Stomach (tissue), 9 donors: ENCODE results near the gene LIPF. TPM values are rescaled to one million over a fixed set of nuclear protein-coding genes. Genes with fewer than 3 reads are reported as not detected.

Source experiments
- DNase-seq, 2 donors: peaks; one replicate each; pipeline versions ENCODE4 v3.0.0 to v3.0.0-alpha.2; 2013 to 2019
- H3K27ac ChIP-seq, 5 donors: fragments of 200-600 bp in 4 of 5; sonication (generic) in 4 of 5; one replicate each; pipeline ENCODE4 v1.5.1; 2013 to 2019; ENCODE audit warnings: mild to moderate bottlenecking in 1 of 5, moderate library complexity in 1 of 5
- H3K27me3 ChIP-seq, 3 donors: fragments of 200-600 bp; sonication (generic); one replicate each; pipeline ENCODE4 v1.5.1; 2017 to 2019; ENCODE audit warnings: mixed run types in 1 of 3
- H3K36me3 ChIP-seq, 4 donors: fragments of 200-600 bp; sonication (generic); 1 replicate in 3 of 4; 2 replicates in 1 of 4; pipeline ENCODE4 v1.5.1; 2016 to 2019
- H3K4me1 ChIP-seq, 4 donors: fragments of 200-600 bp; sonication (generic); one replicate each; pipeline ENCODE4 v1.5.1; 2016 to 2019
- H3K4me3 ChIP-seq, 4 donors: fragments of 200-600 bp; sonication (generic) in 3 of 4; one replicate each; pipeline ENCODE4 v1.5.1; 2016 to 2019; ENCODE audit warnings: mild to moderate bottlenecking in 1 of 4
- H3K9me3 ChIP-seq, 4 donors: fragments of 200-600 bp; sonication (generic); one replicate each; pipeline ENCODE4 v1.5.1; 2016 to 2019
- CTCF ChIP-seq, 7 experiments: fragments of 450-650 bp in 4 of 7; fragments of 200-600 bp in 3 of 7; sonication (generic) in 3 of 7; IDR thresholded peaks; one replicate each; pipeline ENCODE4 v1.5.1; 2016 to 2019; ENCODE audit warnings: antibody characterized with exemption in 7 of 7, control low read depth in 2 of 7, mild to moderate bottlenecking in 1 of 7
- EP300 ChIP-seq: sonication (generic); formaldehyde crosslinking; IDR thresholded peaks from one replicate; pipeline ENCODE4 v1.6.1; 2017; ENCODE audit warnings: antibody characterized with exemption
- POLR2A ChIP-seq, 4 donors: fragments of 450-650 bp; IDR thresholded peaks; one replicate each; pipeline ENCODE4 v1.6.1; 2016; ENCODE audit warnings: antibody characterized with exemption in 4 of 4, control low read depth in 2 of 4, mild to moderate bottlenecking in 1 of 4, moderate library complexity in 1 of 4
- POLR2AphosphoS5 ChIP-seq, 3 donors: sonication (generic); formaldehyde crosslinking; IDR thresholded peaks; one replicate each; pipeline ENCODE4 v1.6.1; 2016; ENCODE audit warnings: antibody characterized with exemption in 3 of 3
- WGBS, 5 donors: extraction: QIAGEN DNeasy Blood & Tissue Kit in 3 of 5; methylation state at CpG; one replicate each; pipeline versions ENCODE4 v1.1.5 to v1.1.7; 2013 to 2018; 5-methylcytosine and 5-hydroxymethylcytosine counted together
- intact Hi-C: fragments of 100-400 bp; cut with DNase I; formaldehyde crosslinking; loops from one replicate; pipeline ENCODE4 v1.15.1; 2023; ENCODE audit warnings: low total_unique reads
- polyA plus RNA-seq, 3 donors: library from polyadenylated mRNA; stranded (reverse); fragments of 200-250 nt; gene quantifications; one replicate each; pipeline ENCODE4 v1.2.3, GENCODE V29; 2013
- total RNA-seq, 5 donors: library from RNA; depleted of rRNA; stranded (reverse); fragments of >200 nt; gene quantifications; one replicate each; pipeline versions ENCODE4 v1.1.0 to v1.2.3, GENCODE V29; 2014 to 2016
- donor health status: healthy with polysubstance abuse.
- donor health status: Bipolar disorder and iron deficiency.
- donor health status: healthy.

Gene LIPF
- total and polyA plus RNA-seq, 8 donors: 201 to 36,465 (median 14,877) TPM

- no peak for DNase-seq
Observed at GRCh38 chr10:88670497-88670896, 6.3 kb downstream of the LIPF start.

GRCh38 chr10:88672041-88672440 lies 7.8 kb downstream of the LIPF start:
- intact Hi-C loops: no loop called here
- no peaks in the 10 kb centered on the region for H3K27me3 ChIP-seq
- TF ChIP-seq CTCF (IDR thresholded peaks at IDR 0.05) (no peak), POLR2A (IDR thresholded peaks at IDR 0.05) (no peak), POLR2AphosphoS5 (IDR thresholded peaks at IDR 0.05) (no peak), EP300 (no peak)
- H3K4me1 ChIP-seq: no peaks in the 10 kb centered on the region
- no peak for DNase-seq
- H3K36me3 ChIP-seq: no peaks in the 10 kb centered on the region
- H3K9me3 ChIP-seq: no peaks in the 10 kb centered on the region
- H3K4me3 ChIP-seq: no peak overlapping the region
- WGBS, 5 donors: 45 to 72% (median 52%) methylated on average over 2 of the region's 2 CpGs
- H3K27ac ChIP-seq: peak overlapping the region in 1 of 5 donors; percentile 68

More at GRCh38 chr10:88670497-88670896, 6.3 kb downstream of the LIPF start:
- H3K4me1 ChIP-seq: no peaks in the 10 kb centered on the region
- TF ChIP-seq POLR2AphosphoS5 (IDR thresholded peaks at IDR 0.05) (peak in 1 of 3 donors; percentile 33), POLR2A (IDR thresholded peaks at IDR 0.05) (no peak)
- intact Hi-C loops: no loop called here
- H3K9me3 ChIP-seq: no peaks in the 10 kb centered on the region
- 19 to 46% (median 28%) methylated on average over 2 of the region's 2 CpGs for WGBS, 5 donors
- no peak overlapping the region for H3K4me3 ChIP-seq
- H3K36me3 ChIP-seq: no peaks in the 10 kb centered on the region
- peak overlapping the region in 1 of 5 donors; percentile 48 for H3K27ac ChIP-seq
- no peaks in the 10 kb centered on the region for H3K27me3 ChIP-seq

GRCh38 chr10:88676283-88677060 lies 12.2 kb downstream of the LIPF start:
- Histone ChIP-seq H3K27ac (no peak overlapping the region), H3K27me3 (no peaks in the 10 kb centered on the region), H3K4me3 (no peak overlapping the region), H3K4me1 (no peaks in the 10 kb centered on the region), H3K36me3 (no peaks in the 10 kb centered on the region), H3K9me3 (no peaks in the 10 kb centered on the region)
- 30 to 60% (median 52%) methylated on average over 4 of the region's 4 CpGs for WGBS, 5 donors
- no peak for TF ChIP-seq EP300
- peak in 2 of 3 donors; percentile 3 to 10 for TF ChIP-seq POLR2AphosphoS5 (IDR thresholded peaks at IDR 0.05)
- TF ChIP-seq CTCF (IDR thresholded peaks at IDR 0.05): no peak
- TF ChIP-seq POLR2A (IDR thresholded peaks at IDR 0.05): no peak
- intact Hi-C loops: no loop called here
- no peak for DNase-seq

GRCh38 chr10:88680958-88681357 lies 16.7 kb downstream of the LIPF start:
- no peaks in the 10 kb centered on the region for H3K27me3 ChIP-seq
- DNase-seq: no peak
- no peaks in the 10 kb centered on the region for H3K9me3 ChIP-seq
- TF ChIP-seq POLR2AphosphoS5 (IDR thresholded peaks at IDR 0.05): no peak
- no peak for TF ChIP-seq POLR2A (IDR thresholded peaks at IDR 0.05)
- intact Hi-C loops: no loop called here
- H3K27ac ChIP-seq: no peak overlapping the region
- WGBS, 5 donors: 39 to 68% (median 54%) methylated on average over 4 of the region's 4 CpGs
- no peaks in the 10 kb centered on the region for H3K36me3 ChIP-seq
- H3K4me1 ChIP-seq: no peaks in the 10 kb centered on the region
- H3K4me3 ChIP-seq: no peak overlapping the region

GRCh38 chr10:88682491-88682890 lies 18.2 kb downstream of the LIPF start:
- Histone ChIP-seq H3K36me3 (no peaks in the 10 kb centered on the region), H3K4me1 (peaks cover 0 to 11% (median 0%) of the 10 kb centered on the region in 4 donors), H3K9me3 (no peaks in the 10 kb centered on the region), H3K27me3 (no peaks in the 10 kb centered on the region), H3K27ac (no peak overlapping the region), H3K4me3 (no peak overlapping the region)
- intact Hi-C loops: no loop called here
- 37 to 64% (median 43%) methylated on average over 4 of the region's 4 CpGs for WGBS, 5 donors
- TF ChIP-seq POLR2A (IDR thresholded peaks at IDR 0.05) (no peak), POLR2AphosphoS5 (IDR thresholded peaks at IDR 0.05) (no peak), EP300 (no peak), CTCF (IDR thresholded peaks at IDR 0.05) (no peak)
- DNase-seq: no peak
